Hematopoietic multipotent progenitor cell treated with erythropoietin and hydrocortisone succinate and interleukin-3 and kit ligand, for 17 days (in vitro differentiated cells): ENCODE results near the gene CCDC112.
A peak's percentile ranks its signal among the peaks of the same experiment; 100 is the strongest.
"Not testable (repeated sequence)": the region's sequence is repeated elsewhere in the genome, so short reads cannot be mapped to it uniquely, and the experiment has no call there.

Source experiments
- DNase-seq: peaks from one replicate; pipeline ENCODE4 v3.0.0-alpha.2; 2015; ENCODE audit warnings: low spot score

Gene CCDC112

DNA sequence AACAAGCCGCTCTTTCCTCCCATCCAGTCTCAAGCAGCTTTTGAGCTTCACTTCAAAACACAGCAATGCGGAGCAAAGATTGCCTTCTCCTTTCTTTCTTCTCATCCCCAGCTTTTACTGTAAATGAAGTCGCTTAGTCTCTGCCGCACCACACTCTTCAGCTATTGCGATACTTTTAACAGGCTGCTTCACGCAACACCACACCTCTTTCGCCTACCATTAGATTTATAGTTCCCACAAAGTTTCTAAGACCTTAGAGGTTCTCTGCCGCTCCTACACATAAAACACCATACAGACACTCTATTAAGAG, 34.5 kb downstream of the CCDC112 start:
- DNase-seq, result no peak

GRCh38 chr5:115260248-115260647, 36.2 kb downstream of the CCDC112 start:
- DNase-seq, result no peak

DNA sequence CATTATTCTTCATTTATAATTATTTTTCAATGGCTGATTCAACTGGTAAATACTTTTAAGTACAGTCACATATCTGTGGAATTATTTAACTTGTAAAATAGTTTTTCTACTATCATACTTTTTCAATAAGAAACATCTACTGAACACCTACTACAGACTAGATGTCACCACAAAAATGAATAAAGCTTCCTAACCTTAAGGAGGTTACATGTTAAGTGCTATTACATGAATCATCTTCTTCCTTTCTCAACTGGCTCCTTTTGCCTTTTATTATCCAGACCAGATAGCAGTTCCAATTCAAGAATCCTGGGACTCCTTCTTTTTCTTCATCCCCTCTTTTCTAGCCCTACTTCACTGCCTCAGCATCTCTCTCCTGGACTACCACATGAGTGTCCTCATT, 38.5 kb downstream of the CCDC112 start:
- DNase-seq, result no peak

DNA sequence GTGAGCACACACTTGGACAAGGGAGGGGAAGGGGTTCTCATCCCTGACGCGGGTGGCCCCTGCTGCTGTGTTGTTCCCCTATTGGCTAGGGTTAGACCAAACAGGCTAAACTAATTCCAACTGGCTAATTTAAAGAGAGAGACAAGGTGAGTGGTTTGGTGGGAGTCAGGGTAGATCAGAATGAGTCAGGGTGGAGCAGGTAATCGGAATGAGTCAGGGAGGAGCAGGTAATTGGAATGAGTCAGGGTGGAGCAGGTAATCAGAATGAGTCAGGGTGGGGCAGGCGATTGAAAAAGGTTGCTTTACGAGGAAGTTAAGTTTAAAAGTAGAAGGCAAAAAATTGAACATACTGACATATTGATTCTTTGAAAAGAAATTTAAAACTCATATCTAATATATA, 47.1 kb downstream of the CCDC112 start:
- not testable (repeated sequence) for DNase-seq

GRCh38 chr5:115246361-115246991, 50.0 kb downstream of the CCDC112 start:
- DNase-seq, result peak; percentile 53

DNA sequence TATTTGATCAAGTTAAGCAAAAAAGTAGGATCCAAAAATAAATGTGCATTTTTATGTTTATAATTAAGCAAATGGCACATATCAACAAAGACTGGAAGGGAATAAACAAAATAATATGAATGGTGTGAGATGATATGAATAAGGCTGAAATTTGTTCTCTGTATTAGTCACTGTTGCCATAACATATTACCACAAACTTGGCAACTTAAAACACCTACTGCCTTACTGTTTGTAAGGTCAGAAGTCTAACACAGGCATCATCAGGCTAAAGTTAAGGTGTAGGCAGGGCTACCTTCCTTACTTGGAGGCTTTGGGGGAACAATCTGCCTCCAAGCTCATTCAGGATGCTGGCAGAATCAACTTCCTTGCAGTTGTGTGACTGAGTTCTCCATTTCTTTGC, 53.0 kb downstream of the CCDC112 start:
- DNase-seq, result no peak

- no peak for DNase-seq
These were observed 54.4 kb downstream of the CCDC112 start for GRCh38 chr5:115241881-115242642.

DNA sequence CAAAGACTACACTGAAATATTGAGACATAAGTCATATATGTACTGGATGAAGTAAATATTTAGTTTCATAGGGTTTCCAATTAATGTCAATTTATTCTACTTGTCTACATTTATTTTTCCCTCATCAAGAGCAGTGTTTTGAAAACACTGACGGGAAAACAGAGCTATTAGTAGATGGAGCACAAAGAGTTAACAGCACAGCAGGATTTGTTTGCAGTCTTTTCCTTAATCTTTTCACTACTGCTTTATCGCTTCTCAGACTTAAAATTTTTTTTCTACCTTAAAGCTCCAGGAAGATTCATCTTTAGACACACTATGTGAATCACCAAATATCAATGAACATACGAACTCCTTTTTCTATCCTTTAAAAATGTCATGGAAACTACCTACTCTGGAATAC, 59.4 kb downstream of the CCDC112 start:
- no peak for DNase-seq

GRCh38 chr5:115236599-115236998, 59.9 kb downstream of the CCDC112 start:
- DNase-seq, result no peak

GRCh38 chr5:115231598-115231997, 64.9 kb downstream of the CCDC112 start:
- no peak for DNase-seq

DNA sequence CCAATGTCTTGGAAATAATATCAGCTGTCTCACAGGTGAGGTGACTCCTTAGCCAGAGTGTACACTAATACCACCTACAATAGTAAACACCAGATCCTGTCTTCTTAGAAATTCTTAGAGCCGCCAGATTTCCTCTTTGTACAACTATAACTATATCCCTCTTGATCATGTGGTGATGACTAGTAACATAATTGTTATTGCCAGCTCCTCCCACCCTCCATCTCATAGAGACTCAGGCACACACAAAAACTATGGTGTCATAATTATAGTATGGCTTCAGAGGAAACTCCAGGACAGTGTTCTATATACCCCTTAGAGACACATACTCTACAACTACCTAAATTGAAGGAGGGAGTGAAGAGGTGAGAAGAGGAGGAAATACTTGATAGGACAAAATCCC, 66.8 kb downstream of the CCDC112 start:
- DNase-seq, result no peak

- DNase-seq, result no peak
These were observed 69.2 kb downstream of the CCDC112 start for GRCh38 chr5:115227281-115227680.
